Thyroid gland (tissue), 4 donors: Measurements from ENCODE around the gene AHSG.

Experiments
- CTCF ChIP-seq, 6 experiments: fragments of 200-600 bp in 3 of 6; fragments of 450-650 bp in 3 of 6; sonication (generic) in 3 of 6; IDR thresholded peaks; one replicate each; pipeline ENCODE4 v1.5.1; 2016 to 2019; ENCODE audit warnings: antibody characterized with exemption in 6 of 6, mild to moderate bottlenecking in 2 of 6, inconsistent platforms in 1 of 6, moderate library complexity in 1 of 6
- POLR2A ChIP-seq, 2 donors: fragments of 450-650 bp; IDR thresholded peaks; one replicate each; pipeline ENCODE4 v1.6.1; 2017; ENCODE audit warnings: antibody characterized with exemption in 2 of 2, mild to moderate bottlenecking in 2 of 2, moderate library complexity in 1 of 2

DNA sequence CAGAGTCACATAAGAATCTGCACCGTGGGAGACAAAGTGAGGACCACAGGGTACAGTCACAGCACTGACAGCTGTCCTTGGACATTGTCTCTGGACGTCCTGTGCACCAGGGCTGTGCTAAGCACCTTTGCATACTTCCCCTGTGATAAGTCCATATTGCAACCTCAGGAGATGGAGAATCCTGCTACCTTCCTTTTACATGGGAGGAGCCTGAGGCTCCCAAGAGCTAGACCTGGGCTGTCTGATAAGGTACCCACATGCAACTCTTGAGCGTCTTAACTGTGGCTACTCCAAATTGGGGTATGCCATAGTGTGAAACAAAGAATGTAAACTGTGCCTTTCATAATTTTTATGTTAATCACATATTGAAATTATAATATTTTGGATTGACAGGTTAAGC, 24.8 kb downstream of the AHSG start:
- TF ChIP-seq CTCF (IDR thresholded peaks at IDR 0.05): no peak
- no peak for TF ChIP-seq POLR2A (IDR thresholded peaks at IDR 0.05)
